Spleen (tissue), 11 donors: ENCODE results near the gene POU2AF1. TPM values are rescaled to one million over a fixed set of nuclear protein-coding genes. Genes with fewer than 3 reads are reported as not detected.

ENCODE experiments used
- DNase-seq: peaks from one replicate; pipeline ENCODE4 v3.0.0-alpha.2; 2020
- H3K27ac ChIP-seq, 8 donors: fragments of 200-600 bp; sonication (generic) in 7 of 8; 1 replicate in 4 of 8; 2 replicates in 4 of 8; pipeline versions ENCODE4 v1.5.0 to v1.8.0; 2016 to 2021; ENCODE audit warnings: inconsistent platforms in 4 of 8, mild to moderate bottlenecking in 4 of 8, moderate library complexity in 1 of 8
- H3K27me3 ChIP-seq, 7 donors: fragments of 200-600 bp; sonication (generic) in 6 of 7; replicated peaks in 1 of 7; 1 replicate in 4 of 7; 2 replicates in 3 of 7; pipeline versions ENCODE4 v1.5.0 to v1.8.0; 2016 to 2021; ENCODE audit warnings: inconsistent platforms in 3 of 7, mild to moderate bottlenecking in 1 of 7
- H3K36me3 ChIP-seq, 6 donors: fragments of 200-600 bp; sonication (generic) in 5 of 6; 1 replicate in 4 of 6; 2 replicates in 2 of 6; pipeline versions ENCODE4 v1.5.0 to v1.8.0; 2016 to 2021; ENCODE audit warnings: inconsistent platforms in 2 of 6
- H3K4me1 ChIP-seq, 6 donors: fragments of 200-600 bp; sonication (generic) in 5 of 6; 1 replicate in 3 of 6; 2 replicates in 3 of 6; pipeline versions ENCODE4 v1.5.0 to v1.8.0; 2016 to 2021; ENCODE audit warnings: inconsistent platforms in 3 of 6
- H3K4me3 ChIP-seq, 8 donors: fragments of 200-600 bp; sonication (generic) in 7 of 8; 1 replicate in 4 of 8; 2 replicates in 4 of 8; pipeline versions ENCODE4 v1.5.0 to v1.8.0; 2016 to 2021; ENCODE audit warnings: inconsistent platforms in 4 of 8, mild to moderate bottlenecking in 4 of 8, moderate library complexity in 2 of 8
- H3K9me3 ChIP-seq, 8 donors: fragments of 200-600 bp; sonication (generic) in 7 of 8; 1 replicate in 4 of 8; 2 replicates in 4 of 8; pipeline versions ENCODE4 v1.5.0 to v1.8.0; 2016 to 2021; ENCODE audit warnings: inconsistent platforms in 4 of 8
- CTCF ChIP-seq, 11 experiments: fragments of 200-600 bp in 7 of 11; fragments of 450-650 bp in 4 of 11; sonication (generic) in 4 of 11; IDR thresholded peaks in 8 of 11; conservative IDR thresholded peaks in 3 of 11; 1 replicate in 7 of 11; 2 replicates in 4 of 11; pipeline versions ENCODE4 v1.4.0 to v1.8.0; 2016 to 2021; ENCODE audit warnings: antibody characterized with exemption in 11 of 11, inconsistent platforms in 4 of 11, mild to moderate bottlenecking in 1 of 11
- POLR2A ChIP-seq, 3 donors: fragments of 450-650 bp; IDR thresholded peaks; one replicate each; pipeline ENCODE4 v1.5.1; 2017; ENCODE audit warnings: antibody characterized with exemption in 3 of 3, mild to moderate bottlenecking in 1 of 3
- POLR2AphosphoS5 ChIP-seq, 3 donors: sonication (generic); formaldehyde crosslinking; IDR thresholded peaks; one replicate each; pipeline ENCODE4 v1.5.1; 2017; ENCODE audit warnings: antibody characterized with exemption in 3 of 3
- WGBS, 5 donors: extraction: QIAGEN DNeasy Blood & Tissue Kit in 3 of 5; methylation state at CpG; one replicate each; pipeline versions ENCODE4 v1.1.5 to v1.1.7; 2013 to 2018; 5-methylcytosine and 5-hydroxymethylcytosine counted together
- intact Hi-C: fragments of 100-400 bp; cut with DNase I; formaldehyde crosslinking; loops from one replicate; pipeline ENCODE4 v1.15.0; 2023; ENCODE audit warnings: low total_unique reads
- polyA plus RNA-seq, 3 donors: library from polyadenylated mRNA; stranded (reverse); fragments of 200-250 nt; gene quantifications; one replicate each; pipeline ENCODE4 v1.2.1, GENCODE V29; 2013
- total RNA-seq, 7 donors: library from RNA; depleted of rRNA in 3 of 7; stranded (reverse); fragments of >200 nt in 3 of 7; fragmentation: NEBNext Ultra II Directional in 4 of 7; extraction: Animal tissue kit (Norgen Biotek cat#: 25700) in 4 of 7; gene quantifications; one replicate each; pipeline versions ENCODE4 v1.1.0 to v1.2.1, GENCODE V29; 2016 to 2021
- donor health status: healthy with polysubstance abuse.
- donor health status: DM: no; HTN: no; CAD: no; lungs with moderate emphysema.
- donor health status: DM: no; HTN: no; CAD: no.
- donor health status: Bipolar disorder and iron deficiency.
- donor health status: healthy.
- donor health status: DM: no; HTN: no; CAD: no.
- donor health status: DM: yes; HTN: yes; CAD: no.

Gene POU2AF1
- total and polyA plus RNA-seq, 10 donors, result 60.1 to 280 (median 104) TPM

GRCh38 chr11:111388420-111388819 is 9.3 kb upstream of the POU2AF1 start:
- no peak for DNase-seq
- Histone ChIP-seq H3K27ac (no peak overlapping the region), H3K36me3 (no peaks in the 10 kb centered on the region), H3K4me3 (no peak overlapping the region), H3K27me3 (no peaks in the 10 kb centered on the region), H3K4me1 (peaks cover 0 to 13% (median 2%) of the 10 kb centered on the region in 6 donors), H3K9me3 (peaks cover 0 to 11% (median 9%) of the 10 kb centered on the region in 8 donors)
- TF ChIP-seq POLR2A (IDR thresholded peaks at IDR 0.05), result no peak
- TF ChIP-seq POLR2AphosphoS5 (IDR thresholded peaks at IDR 0.05), result no peak
- TF ChIP-seq CTCF (IDR thresholded peaks at IDR 0.05 in 8 of 11, conservative IDR thresholded peaks at IDR 0.05 in 3 of 11), result no peak
- WGBS, 5 donors, result 83 to 98% (median 96%) methylated on average over 4 of the region's 4 CpGs
- intact Hi-C loops, result no loop called here

GRCh38 chr11:111387363-111387762 is 8.3 kb upstream of the POU2AF1 start:
- Histone ChIP-seq H3K4me1 (peaks cover 0 to 21% (median 4%) of the 10 kb centered on the region in 6 donors), H3K36me3 (no peaks in the 10 kb centered on the region), H3K4me3 (no peak overlapping the region), H3K9me3 (peaks cover 0 to 11% (median 9%) of the 10 kb centered on the region in 8 donors), H3K27ac (no peak overlapping the region), H3K27me3 (no peaks in the 10 kb centered on the region)
- no peak for TF ChIP-seq CTCF (IDR thresholded peaks at IDR 0.05 in 8 of 11, conservative IDR thresholded peaks at IDR 0.05 in 3 of 11)
- TF ChIP-seq POLR2AphosphoS5 (IDR thresholded peaks at IDR 0.05), result no peak
- TF ChIP-seq POLR2A (IDR thresholded peaks at IDR 0.05), result no peak
- 55 to 83% (median 62%) methylated on average over 2 of the region's 2 CpGs for WGBS, 5 donors
- intact Hi-C loops, result no loop called here
- no peak for DNase-seq

- Histone ChIP-seq H3K27me3 (no peaks in the 10 kb centered on the region), H3K4me1 (peaks cover 0 to 28% (median 7%) of the 10 kb centered on the region in 6 donors), H3K4me3 (no peak overlapping the region), H3K27ac (no peak overlapping the region), H3K9me3 (peaks cover 0 to 11% (median 9%) of the 10 kb centered on the region in 8 donors), H3K36me3 (no peaks in the 10 kb centered on the region)
- whole genome bisulfite sequencing, 5 donors, result 85 to 92% (median 89%) methylated on average over 4 of the region's 4 CpGs
- TF ChIP-seq POLR2A (IDR thresholded peaks at IDR 0.05), result no peak
- TF ChIP-seq CTCF (IDR thresholded peaks at IDR 0.05 in 8 of 11, conservative IDR thresholded peaks at IDR 0.05 in 3 of 11), result no peak
- no peak for TF ChIP-seq POLR2AphosphoS5 (IDR thresholded peaks at IDR 0.05)
- intact Hi-C loops, result no loop called here
- DNase-seq, result no peak
These were observed 7.6 kb upstream of the POU2AF1 start for GRCh38 chr11:111386611-111387150.

- Histone ChIP-seq H3K9me3 (peaks cover 0 to 11% (median 9%) of the 10 kb centered on the region in 8 donors), H3K27ac (no peak overlapping the region), H3K36me3 (no peaks in the 10 kb centered on the region), H3K4me1 (peaks cover 0 to 46% (median 18%) of the 10 kb centered on the region in 6 donors), H3K27me3 (peaks cover 0 to 12% (median 0%) of the 10 kb centered on the region in 7 donors), H3K4me3 (no peak overlapping the region)
- WGBS, 5 donors, result 94 to 100% (median 98%) methylated on average over 1 of the region's 1 CpG
- TF ChIP-seq CTCF (IDR thresholded peaks at IDR 0.05 in 8 of 11, conservative IDR thresholded peaks at IDR 0.05 in 3 of 11) (no peak), POLR2A (IDR thresholded peaks at IDR 0.05) (no peak), POLR2AphosphoS5 (IDR thresholded peaks at IDR 0.05) (no peak)
- no peak for DNase-seq
- intact Hi-C loops, result no loop called here
These were observed 5.4 kb upstream of the POU2AF1 start for GRCh38 chr11:111384494-111384893.
